ENCODE results near the gene TRIM41. TPM values are rescaled to one million over a fixed set of nuclear protein-coding genes. Genes with fewer than 3 reads are reported as not detected.

Gene TRIM41
- total RNA-seq, 1 donor from 2014 or later = 23.7 TPM

DNA sequence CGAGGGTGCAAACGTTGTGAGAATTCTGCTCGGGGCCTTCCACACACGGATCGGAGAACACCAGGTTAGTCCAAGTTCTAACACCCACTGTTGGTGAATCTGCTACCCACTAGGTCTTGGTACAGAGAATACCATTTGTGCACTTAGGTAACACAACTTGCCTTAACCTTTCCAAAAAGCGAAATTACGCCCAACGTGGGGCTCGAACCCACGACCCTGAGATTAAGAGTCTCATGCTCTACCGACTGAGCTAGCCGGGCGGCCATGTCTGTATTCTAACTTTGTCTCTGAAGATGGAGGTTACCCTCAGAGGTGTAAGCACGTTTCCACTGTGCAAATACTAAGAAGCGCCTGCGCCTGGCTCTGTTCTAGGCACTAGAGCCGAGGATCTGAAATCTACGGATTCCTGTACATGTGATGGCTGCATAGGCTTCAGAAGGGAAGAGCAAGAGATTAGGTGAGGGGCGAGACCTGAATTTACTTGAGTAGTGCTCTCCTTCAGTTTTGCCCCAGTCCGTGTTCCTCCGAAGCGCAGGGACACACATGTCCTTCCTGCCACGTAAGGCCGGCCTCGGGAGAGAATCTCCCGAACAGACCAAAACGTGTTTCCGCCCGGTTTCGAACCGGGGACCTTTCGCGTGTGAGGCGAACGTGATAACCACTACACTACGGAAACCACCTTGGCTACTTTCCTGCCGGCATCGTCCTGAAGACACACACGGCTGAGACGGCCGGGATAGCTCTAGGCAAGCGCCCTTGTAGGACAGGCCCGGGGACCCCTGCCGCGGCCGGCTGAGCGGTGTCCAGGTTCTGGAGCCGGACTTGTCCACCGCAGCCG is 1.1 kb upstream of the TRIM41 start:
- peak; percentile 93 for DNase-seq
- intact Hi-C loops (cut with micrococcal nuclease) = no loop called here
- ATAC-seq = peak; percentile 70

DNA sequence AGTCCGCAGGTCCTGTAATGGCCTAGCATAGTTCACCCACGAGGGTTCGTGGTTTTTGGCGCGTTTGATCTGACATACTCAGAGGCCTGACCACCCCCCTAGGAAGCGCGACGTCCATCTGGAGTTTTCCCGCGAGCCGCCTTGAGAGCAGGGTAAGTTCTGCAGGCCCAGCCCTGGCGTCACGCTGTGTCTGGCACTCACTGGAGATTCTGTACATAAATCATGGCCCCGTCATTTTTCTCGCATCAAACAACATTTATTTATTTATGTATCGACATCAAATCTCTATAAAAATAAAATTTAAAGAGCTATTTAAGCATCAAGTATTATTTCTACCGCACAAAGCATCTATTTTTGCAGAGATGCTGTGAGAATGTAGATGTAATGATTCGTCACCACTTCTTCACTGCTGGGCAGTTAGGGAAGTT is 437 bp upstream of the TRIM41 start:
- intact Hi-C loops (cut with micrococcal nuclease) = no loop called here
- no peak for DNase-seq
- ATAC-seq = peak; percentile 11

DNA sequence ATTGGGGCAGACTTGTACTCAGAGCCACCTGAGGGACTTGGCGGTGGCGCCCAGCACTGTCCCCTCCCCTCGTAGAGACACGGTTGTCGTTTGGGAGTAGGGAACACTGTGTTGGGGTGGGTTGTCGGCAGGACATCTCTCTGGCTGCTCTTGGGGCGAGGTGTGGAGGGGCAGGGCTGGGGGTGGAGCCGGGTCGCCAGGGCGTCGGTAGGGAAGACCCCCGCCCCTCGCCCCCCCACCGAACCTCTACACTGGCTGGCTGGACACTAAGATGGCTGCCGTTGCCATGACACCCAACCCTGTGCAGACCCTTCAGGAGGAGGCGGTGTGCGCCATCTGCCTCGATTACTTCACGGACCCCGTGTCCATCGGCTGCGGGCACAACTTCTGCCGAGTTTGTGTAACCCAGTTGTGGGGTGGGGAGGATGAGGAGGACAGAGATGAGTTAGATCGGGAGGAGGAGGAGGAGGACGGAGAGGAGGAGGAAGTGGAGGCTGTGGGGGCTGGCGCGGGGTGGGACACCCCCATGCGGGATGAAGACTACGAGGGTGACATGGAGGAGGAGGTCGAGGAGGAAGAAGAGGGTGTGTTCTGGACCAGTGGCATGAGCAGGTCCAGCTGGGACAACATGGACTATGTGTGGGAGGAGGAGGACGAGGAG is 778 bp downstream of the TRIM41 start:
- intact Hi-C loops (cut with micrococcal nuclease) = no loop called here
- DNase-seq (peak; percentile 70), ATAC-seq (peak; percentile 3)

DNA sequence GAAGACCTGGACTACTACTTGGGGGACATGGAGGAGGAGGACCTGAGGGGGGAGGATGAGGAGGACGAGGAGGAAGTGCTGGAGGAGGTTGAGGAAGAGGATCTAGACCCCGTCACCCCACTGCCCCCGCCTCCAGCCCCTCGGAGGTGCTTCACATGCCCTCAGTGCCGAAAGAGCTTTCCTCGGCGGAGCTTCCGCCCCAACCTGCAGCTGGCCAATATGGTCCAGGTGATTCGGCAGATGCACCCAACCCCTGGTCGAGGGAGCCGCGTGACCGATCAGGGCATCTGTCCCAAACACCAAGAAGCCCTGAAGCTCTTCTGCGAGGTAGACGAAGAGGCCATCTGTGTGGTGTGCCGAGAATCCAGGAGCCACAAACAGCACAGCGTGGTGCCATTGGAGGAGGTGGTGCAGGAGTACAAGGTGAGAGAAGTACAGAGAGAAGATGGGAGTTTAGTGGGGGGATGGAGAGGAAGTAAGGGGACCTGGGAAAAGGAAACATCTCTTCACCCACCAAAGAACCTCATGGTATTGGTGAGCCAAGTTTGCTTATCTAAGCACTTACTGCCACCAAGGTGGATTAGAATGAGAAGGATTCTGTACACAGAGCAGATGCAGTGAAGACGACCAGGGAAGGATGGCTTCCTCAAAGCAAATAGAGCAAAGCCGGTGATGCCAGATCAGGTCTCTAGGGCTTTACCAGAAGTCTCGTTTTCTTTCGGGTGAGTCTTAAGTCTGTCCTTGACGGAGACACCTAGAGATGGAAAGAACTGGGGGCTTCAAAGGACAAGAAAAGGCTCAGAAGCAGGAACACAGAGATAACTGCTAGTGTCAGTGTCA is 1.5 kb downstream of the TRIM41 start:
- ATAC-seq (no peak), DNase-seq (no peak)
- intact Hi-C loops (cut with micrococcal nuclease) = no loop called here

DNA sequence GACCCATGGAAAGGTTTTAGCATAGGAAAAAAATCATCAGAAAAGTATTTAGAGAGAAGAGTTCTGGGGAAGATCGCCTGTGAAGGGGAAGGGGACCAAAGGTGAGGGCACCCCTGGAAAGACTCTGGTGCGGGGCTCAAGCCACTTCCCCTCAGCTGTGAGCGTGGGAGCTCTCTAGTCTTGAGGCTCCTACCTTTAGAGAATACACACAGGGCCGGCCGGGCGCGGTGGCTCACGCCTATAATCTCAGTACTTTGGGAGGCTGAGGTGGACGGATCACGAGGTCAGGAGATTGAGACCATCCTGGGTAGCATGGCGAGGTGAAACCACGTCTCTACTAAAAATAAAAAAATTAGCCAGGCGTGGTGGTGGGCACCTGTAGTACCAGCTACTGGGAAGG is 6.9 kb downstream of the TRIM41 start:
- DNase-seq = no peak
- no peak for ATAC-seq
- intact Hi-C loops (cut with micrococcal nuclease) = no loop called here

DNA sequence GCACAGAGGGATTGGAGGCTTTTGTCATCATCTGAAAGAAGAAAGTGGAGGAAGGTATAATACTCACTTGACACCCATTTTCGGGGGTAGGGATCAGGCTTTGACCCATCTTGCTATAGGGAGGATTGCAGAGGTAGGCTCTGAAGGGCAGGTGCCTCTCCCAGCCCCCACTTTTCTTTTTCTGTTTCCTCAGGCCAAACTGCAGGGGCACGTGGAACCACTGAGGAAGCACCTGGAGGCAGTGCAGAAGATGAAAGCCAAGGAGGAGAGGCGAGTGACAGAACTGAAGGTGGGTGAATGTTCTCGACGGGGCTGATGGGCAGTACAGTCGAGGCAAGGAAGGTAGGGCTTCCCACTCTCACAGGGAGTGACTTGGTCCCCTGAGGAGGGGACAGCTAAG is 7.5 kb downstream of the TRIM41 start:
- intact Hi-C loops (cut with micrococcal nuclease) = no loop called here
- no peak for ATAC-seq
- no peak for DNase-seq

DNA sequence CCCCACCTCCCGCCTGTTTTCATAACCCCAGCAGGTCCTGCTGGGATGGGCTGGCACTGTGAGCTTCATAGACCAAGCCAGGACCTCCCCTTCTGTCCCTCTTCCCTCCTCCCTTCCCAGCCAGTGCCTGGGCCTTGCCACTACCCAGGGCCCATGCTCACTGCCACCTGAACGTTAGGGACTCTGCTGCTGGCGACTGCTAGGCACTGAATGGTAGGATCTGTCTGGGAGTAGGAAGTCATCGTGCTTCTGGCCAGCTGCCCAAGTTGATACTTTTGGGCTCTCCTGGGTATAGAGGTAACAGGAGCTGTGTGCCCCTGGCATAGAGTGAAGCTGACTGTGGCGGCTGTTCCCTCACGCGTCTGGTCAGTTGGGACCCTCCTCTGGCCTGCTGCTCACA is 8.4 kb downstream of the TRIM41 start:
- ATAC-seq (no peak), DNase-seq (no peak)
- intact Hi-C loops (cut with micrococcal nuclease) = no loop called here

DNA sequence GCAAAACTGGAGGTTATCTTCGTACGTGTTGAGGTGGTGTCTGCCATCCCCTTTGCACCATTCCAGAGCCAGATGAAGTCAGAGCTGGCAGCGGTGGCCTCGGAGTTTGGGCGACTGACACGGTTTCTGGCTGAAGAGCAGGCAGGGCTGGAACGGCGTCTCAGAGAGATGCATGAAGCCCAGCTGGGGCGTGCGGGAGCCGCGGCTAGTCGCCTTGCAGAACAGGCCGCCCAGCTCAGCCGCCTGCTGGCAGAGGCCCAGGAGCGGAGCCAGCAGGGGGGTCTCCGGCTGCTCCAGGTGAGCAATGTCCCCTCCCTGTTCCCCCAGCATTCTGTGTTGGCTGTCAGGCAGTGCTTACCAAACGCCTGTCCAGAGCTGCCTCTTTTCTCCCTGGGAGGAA is 9.5 kb downstream of the TRIM41 start:
- DNase-seq (no peak), ATAC-seq (no peak)
- intact Hi-C loops (cut with micrococcal nuclease) = no loop called here

DNA sequence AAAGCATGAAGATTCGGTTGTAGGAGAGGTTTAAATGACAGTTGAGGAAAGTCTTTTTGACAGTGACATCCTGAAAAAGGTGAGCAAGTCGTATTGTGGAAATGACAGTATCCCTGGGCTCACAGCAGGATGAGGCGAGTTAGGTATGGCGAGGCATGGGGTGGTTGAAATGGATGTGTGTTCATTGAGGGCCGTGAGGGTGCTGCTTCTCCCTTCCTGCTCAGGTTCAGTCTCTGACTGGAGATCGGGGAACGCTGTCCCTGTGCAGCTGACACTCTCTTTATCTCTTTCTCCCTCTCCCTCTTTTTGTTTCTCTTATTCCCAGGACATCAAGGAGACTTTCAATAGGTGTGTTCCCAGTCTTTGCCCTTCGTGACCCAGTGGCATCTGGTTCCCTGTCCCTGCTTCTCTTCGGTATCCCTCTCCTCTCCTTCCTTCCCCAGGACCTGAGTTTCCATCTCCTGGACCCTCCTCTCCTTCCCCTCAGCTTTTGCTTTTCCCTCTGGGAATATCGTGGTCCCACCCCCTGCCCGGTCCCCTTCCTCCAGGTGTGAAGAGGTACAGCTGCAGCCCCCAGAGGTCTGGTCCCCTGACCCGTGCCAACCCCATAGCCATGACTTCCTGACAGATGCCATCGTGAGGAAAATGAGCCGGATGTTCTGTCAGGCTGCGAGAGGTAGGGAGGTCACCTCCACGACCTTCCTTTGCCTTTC is 10.2 kb downstream of the TRIM41 start:
- intact Hi-C loops (cut with micrococcal nuclease) = no loop called here
- no peak for DNase-seq
- ATAC-seq = no peak

DNA sequence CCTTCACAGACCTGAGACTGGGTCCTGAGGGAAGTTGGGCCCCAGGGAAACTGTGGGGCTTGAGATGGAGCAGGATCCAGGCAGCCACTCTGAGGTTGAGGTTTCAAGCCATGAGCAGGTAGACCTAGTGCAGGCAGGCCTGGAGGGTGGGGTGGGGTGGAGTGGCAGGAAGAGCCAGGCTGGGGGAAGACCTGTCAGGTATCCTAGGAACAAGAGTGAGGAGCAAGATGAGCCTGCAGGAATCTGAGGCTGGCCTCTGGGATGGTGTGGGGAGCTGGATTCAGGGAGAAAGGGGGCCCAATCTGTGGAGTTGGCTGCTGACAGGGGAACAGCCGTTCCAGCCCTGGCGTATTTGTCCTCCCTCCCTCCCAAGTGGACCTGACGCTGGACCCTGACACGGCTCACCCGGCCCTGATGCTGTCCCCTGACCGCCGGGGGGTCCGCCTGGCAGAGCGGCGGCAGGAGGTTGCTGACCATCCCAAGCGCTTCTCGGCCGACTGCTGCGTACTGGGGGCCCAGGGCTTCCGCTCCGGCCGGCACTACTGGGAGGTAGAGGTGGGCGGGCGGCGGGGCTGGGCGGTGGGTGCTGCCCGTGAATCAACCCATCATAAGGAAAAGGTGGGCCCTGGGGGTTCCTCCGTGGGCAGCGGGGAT is 10.8 kb downstream of the TRIM41 start:
- DNase-seq (no peak), ATAC-seq (no peak)
- intact Hi-C loops (cut with micrococcal nuclease) = no loop called here

DNA sequence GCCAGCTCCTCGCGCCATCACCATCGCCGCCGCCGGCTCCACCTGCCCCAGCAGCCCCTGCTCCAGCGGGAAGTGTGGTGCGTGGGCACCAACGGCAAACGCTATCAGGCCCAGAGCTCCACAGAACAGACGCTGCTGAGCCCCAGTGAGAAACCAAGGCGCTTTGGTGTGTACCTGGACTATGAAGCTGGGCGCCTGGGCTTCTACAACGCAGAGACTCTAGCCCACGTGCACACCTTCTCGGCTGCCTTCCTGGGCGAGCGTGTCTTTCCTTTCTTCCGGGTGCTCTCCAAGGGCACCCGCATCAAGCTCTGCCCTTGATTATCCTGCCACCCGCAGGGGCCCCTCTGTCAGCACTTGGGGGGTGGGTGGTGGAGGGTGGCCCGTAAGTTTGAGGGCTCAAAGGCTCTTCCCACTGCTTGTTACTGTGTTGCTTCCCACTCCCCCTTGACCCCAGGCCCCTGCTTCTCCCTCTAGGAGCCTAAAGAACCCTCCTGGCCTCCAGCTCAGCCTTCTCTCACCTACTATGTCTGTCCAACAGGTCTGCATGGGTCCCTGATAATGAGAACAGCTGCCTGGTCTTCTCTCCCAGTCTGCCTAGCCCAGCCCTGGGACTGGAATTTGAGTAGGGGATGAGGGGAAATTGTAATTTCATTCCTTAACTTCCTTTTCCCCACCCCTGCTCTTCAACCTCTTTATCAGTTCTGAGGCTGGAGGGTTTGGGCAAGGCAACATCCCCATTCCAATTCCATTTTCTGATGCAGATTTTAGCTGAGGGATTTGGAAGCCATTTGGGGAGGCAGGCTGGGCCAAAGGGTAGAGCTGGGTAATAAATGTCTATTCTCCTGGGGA is 11.6 kb downstream of the TRIM41 start:
- intact Hi-C loops (cut with micrococcal nuclease) = no loop called here
- DNase-seq (no peak), ATAC-seq (peak; percentile 6)

DNA sequence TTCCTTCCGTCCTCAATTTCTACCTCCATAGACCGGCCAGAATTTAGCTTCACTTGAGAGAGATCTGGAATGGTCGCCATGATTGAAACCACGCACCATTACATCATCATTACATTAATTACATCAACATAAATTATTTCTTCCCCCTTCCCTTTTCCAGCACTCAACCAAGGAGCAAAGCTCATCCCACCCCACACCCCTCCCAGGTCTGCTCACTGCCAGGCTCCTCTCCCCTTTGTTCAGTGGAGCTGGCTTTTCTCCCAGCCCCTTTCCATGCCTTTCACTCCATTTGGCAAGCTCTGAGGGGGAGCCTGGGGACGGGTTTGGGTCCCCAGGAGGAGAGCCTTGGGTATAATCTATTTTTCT is 12.2 kb downstream of the TRIM41 start:
- intact Hi-C loops (cut with micrococcal nuclease) = no loop called here
- DNase-seq (no peak), ATAC-seq (no peak)

DNA sequence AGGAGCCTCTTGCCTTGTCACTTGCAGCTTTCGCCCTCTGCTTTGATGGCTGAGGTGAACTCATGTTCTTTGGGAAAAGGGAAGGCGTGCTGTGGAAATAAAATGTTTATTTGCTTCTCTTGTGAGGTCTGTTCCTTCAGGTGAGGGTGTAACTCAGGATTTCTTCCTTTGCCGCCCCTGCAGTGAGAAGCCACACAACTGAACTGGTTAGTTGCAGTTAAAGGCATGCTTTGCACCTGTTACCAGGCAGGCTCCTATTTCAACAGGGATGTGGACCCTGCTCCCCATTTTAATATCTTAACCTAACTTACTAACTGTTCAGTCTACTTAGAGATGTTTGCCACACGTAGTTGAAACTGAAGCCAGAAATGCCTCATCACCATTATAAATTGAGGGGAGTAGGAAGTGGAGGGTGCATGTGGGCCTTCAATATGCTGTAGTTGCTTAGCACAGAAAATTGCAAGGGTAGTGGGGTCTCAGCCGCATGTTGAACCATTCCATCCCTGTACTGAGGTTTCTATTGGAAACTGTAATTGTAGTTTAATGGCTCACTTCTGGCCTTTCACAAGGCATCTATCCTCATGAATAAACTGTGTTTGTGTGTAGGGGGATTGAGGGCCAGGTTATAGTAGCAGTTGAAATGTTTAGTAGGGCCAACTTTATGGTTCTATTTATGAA is 12.7 kb downstream of the TRIM41 start:
- no peak for ATAC-seq
- intact Hi-C loops (cut with micrococcal nuclease) = no loop called here
- no peak for DNase-seq

DNA sequence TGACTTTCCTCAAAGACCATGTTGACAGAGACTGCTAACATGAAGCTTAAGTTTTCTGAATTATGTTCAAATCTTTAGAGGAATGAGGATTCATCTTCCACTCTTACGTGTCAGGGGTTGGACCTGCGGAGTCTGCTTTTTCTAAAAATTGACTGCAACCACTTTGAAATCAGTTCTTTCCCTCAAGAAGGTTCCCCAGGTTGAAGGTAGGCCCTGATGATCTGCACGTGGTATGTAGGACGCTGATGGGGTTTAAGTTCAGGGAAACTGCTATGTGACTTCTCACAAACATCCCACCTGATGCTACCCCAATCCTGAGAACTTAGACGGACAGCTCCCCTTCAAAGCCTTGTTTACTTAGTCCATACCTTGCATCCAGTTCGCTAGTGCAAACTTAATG is 13.4 kb downstream of the TRIM41 start:
- DNase-seq (no peak), ATAC-seq (no peak)
- intact Hi-C loops (cut with micrococcal nuclease) = no loop called here

DNA sequence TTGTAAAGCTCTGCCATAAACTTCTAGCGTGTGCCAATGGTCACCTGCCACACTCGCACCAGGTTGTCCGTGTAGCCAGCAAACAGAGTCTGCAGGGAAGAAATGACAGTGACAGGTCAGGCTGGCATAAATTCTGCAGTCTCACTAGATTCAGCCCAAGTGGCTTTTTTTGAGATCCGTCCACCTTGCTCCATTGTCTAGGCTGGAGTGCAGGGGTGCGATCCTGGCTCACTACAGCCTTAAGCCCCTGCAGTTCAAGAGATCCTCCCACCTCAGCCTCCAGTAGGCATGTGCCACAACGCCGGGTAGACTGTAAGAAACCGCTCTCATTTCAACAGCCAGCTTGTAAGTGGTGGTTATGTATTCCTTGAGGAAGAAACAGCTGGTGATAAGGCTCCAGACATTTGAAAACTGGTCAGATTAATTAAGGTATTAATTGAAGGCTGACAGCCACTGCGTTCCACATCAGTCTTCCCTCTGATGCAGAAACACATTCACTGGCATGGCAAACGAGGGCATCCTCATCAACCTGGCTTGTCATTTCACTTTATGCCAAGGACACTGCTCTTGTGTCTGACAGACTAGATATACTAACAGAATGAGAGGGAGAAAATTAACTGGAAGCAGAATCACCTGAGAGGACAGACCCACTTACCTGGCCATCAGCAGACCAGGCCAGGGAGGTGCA is 14.0 kb downstream of the TRIM41 start:
- intact Hi-C loops (cut with micrococcal nuclease) = no loop called here
- no peak for DNase-seq
- ATAC-seq = no peak

DNA sequence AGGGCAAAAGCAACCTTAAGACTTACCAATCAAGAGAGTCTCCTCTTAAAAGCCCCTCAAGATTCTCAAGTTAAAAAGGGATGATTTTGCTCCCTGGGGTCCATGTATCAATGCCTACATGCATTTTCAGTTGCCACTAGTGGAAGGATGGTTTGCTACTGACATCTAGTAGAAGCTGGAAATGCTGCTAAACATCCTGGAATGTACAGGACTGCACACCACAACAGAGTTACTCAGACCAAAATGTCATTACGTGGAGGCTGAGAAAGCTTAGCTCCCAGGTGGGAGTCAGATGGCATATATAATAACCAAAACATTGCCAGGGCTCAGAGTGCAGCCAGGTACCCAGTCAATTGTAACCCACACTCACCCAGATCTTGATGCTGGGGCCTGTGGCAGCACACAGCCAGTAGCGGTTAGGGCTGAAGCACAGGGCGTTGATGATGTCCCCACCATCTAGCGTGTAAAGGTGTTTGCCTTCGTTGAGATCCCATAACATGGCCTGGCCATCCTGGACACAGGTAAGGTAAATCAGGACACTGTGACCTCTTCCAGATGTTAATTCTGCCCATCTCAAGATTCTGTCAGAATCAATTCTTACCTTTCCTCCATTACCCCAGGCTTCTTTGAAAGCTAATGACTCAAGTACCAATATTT is 14.8 kb downstream of the TRIM41 start:
- intact Hi-C loops (cut with micrococcal nuclease) = no loop called here
- DNase-seq (no peak), ATAC-seq (no peak)
